GM23338 (cell line): ENCODE measurements around the gene LLGL2. TPM values are rescaled to one million over a fixed set of nuclear protein-coding genes. Genes with fewer than 3 reads are reported as not detected.

Source experiments
- ATAC-seq: fragments of 200-7000 bp; cut with Tn5 transposase; 3 replicates; pipeline ENCODE4 v1.9.1; 2020
- DNase-seq: peaks from one replicate; pipeline ENCODE4 v3.0.0-alpha.2; 2015; ENCODE audit warnings: low spot score
- H2AFZ ChIP-seq: fragments of 200-600 bp; sonication (generic); 2 replicates; pipeline ENCODE4 v1.8.0; 2016; ENCODE audit warnings: antibody characterized with exemption, mild to moderate bottlenecking, moderate library complexity
- H3F3A ChIP-seq: fragments of 200-600 bp; sonication (generic); replicated peaks from 2 replicates; pipeline ENCODE4 v1.8.0; 2017; ENCODE audit warnings: antibody characterized with exemption, mixed run types, low read depth
- H3K27ac ChIP-seq: fragments of 200-600 bp; sonication (generic); 2 replicates; pipeline ENCODE4 v1.6.1; 2016; ENCODE audit warnings: low read depth
- H3K27me3 ChIP-seq: fragments of 200-600 bp; sonication (generic); 2 replicates; pipeline ENCODE4 v1.8.0; 2016; ENCODE audit warnings: mild to moderate bottlenecking, mixed run types, moderate library complexity; ENCODE audit not compliant: insufficient read depth
- H3K36me3 ChIP-seq: fragments of 200-600 bp; sonication (generic); 2 replicates; pipeline ENCODE4 v1.8.0; 2016; ENCODE audit warnings: mild to moderate bottlenecking; ENCODE audit not compliant: insufficient read depth
- H3K4me1 ChIP-seq: fragments of 200-600 bp; sonication (generic); 2 replicates; pipeline ENCODE4 v1.8.0; 2016; ENCODE audit warnings: mild to moderate bottlenecking, moderate library complexity; ENCODE audit not compliant: insufficient read depth
- H3K4me2 ChIP-seq: fragments of 200-600 bp; sonication (generic); 2 replicates; pipeline ENCODE4 v1.7.1; 2017; ENCODE audit warnings: mixed run types
- H3K4me3 ChIP-seq: fragments of 200-600 bp; sonication (generic); 2 replicates; pipeline ENCODE4 v1.6.1; 2016; ENCODE audit warnings: mixed run types
- H3K79me2 ChIP-seq: fragments of 200-600 bp; sonication (generic); replicated peaks from 2 replicates; pipeline ENCODE4 v1.8.0; 2017; ENCODE audit warnings: mild to moderate bottlenecking; ENCODE audit not compliant: insufficient read depth
- H3K9me2 ChIP-seq: fragments of 200-600 bp; sonication (generic); 2 replicates; pipeline ENCODE4 v1.8.0; 2017; ENCODE audit not compliant: insufficient read depth
- H4K20me1 ChIP-seq: fragments of 200-600 bp; sonication (generic); replicated peaks from 2 replicates; pipeline ENCODE4 v1.8.0; 2017; ENCODE audit warnings: mild to moderate bottlenecking; ENCODE audit not compliant: insufficient read depth
- H3K27ac Mint-ChIP-seq: 2 replicates; pipeline ENCODE4 v1.8.0; 2020; ENCODE audit warnings: inconsistent platforms, mild to moderate bottlenecking, moderate library complexity, mixed read lengths
- H3K27me3 Mint-ChIP-seq: 3 replicates; pipeline ENCODE4 v1.8.0; 2022; ENCODE audit warnings: low read depth, mild to moderate bottlenecking, moderate library complexity, mixed read lengths, inconsistent platforms; ENCODE audit not compliant: insufficient read depth, poor library complexity
- H3K36me3 Mint-ChIP-seq: 3 replicates; pipeline ENCODE4 v1.8.0; 2021; ENCODE audit warnings: low read depth, mild to moderate bottlenecking, inconsistent platforms, moderate library complexity, mixed read lengths
- H3K4me1 Mint-ChIP-seq: 3 replicates; pipeline ENCODE4 v1.8.0; 2020; ENCODE audit warnings: mild to moderate bottlenecking, inconsistent platforms, mixed read lengths
- H3K4me3 Mint-ChIP-seq: 3 replicates; pipeline ENCODE4 v1.8.0; 2021; ENCODE audit warnings: moderate library complexity, mild to moderate bottlenecking, inconsistent platforms, mixed read lengths
- H3K9me3 Mint-ChIP-seq: 3 replicates; pipeline ENCODE4 v1.8.0; 2020; ENCODE audit warnings: moderate library complexity, mild to moderate bottlenecking, inconsistent platforms, mixed read lengths
- CREB1 ChIP-seq: fragments of 250-450 bp; sonication (Bioruptor Pico); IDR thresholded peaks from 2 replicates; pipeline ENCODE4 v1.5.0; 2020; ENCODE audit warnings: low read depth, mild to moderate bottlenecking, moderate library complexity
- CTCF ChIP-seq, 2 experiments: fragments of 200-600 bp in 1 of 2; sonication (generic) in 1 of 2; conservative IDR thresholded peaks; 2 replicates each; pipeline versions ENCODE4 v1.5.1 to v1.6.1; 2016 to 2017; ENCODE audit warnings: antibody characterized with exemption in 2 of 2, low read depth in 2 of 2, mild to moderate bottlenecking in 2 of 2, moderate library complexity in 1 of 2
- ETS1 ChIP-seq: IDR thresholded peaks from 2 replicates; pipeline ENCODE4 v1.6.1; 2016; ENCODE audit warnings: antibody characterized with exemption
- EZH2 ChIP-seq: fragments of 200-600 bp; sonication (generic); IDR thresholded peaks from one replicate; pipeline ENCODE4 v1.8.0; 2017; ENCODE audit warnings: antibody characterized with exemption, mild to moderate bottlenecking, low read depth; ENCODE audit not compliant: unreplicated experiment
- EZH2phosphoT487 ChIP-seq: fragments of 200-600 bp; sonication (generic); IDR thresholded peaks from one replicate; pipeline ENCODE4 v1.8.1; 2018; ENCODE audit warnings: antibody characterized with exemption; ENCODE audit not compliant: unreplicated experiment
- JUNB ChIP-seq: IDR thresholded peaks from one replicate; pipeline ENCODE4 v1.6.1; 2016; ENCODE audit warnings: antibody characterized with exemption; ENCODE audit not compliant: unreplicated experiment
- NANOG ChIP-seq: IDR thresholded peaks from 2 replicates; pipeline ENCODE4 v1.6.1; 2016; ENCODE audit warnings: antibody characterized with exemption, borderline replicate concordance
- POLR2AphosphoS5 ChIP-seq: IDR thresholded peaks from 2 replicates; pipeline ENCODE4 v1.6.1; 2016; ENCODE audit warnings: antibody characterized with exemption, low read depth
- REST ChIP-seq: IDR thresholded peaks from one replicate; pipeline ENCODE4 v1.6.1; 2018; ENCODE audit warnings: antibody characterized with exemption; ENCODE audit not compliant: unreplicated experiment
- STAT1 ChIP-seq: IDR thresholded peaks from one replicate; pipeline ENCODE4 v1.6.1; 2016; ENCODE audit warnings: antibody characterized with exemption; ENCODE audit not compliant: unreplicated experiment
- ZNF114 ChIP-seq: fragments of 250-450 bp; sonication (Bioruptor Pico); IDR thresholded peaks from 2 replicates; pipeline ENCODE4 v1.5.0; 2020; ENCODE audit warnings: mild to moderate bottlenecking, moderate library complexity
- ZNF331 ChIP-seq: fragments of 250-450 bp; sonication (Bioruptor Pico); IDR thresholded peaks from 2 replicates; pipeline ENCODE4 v1.5.0; 2020; ENCODE audit warnings: low read depth, mild to moderate bottlenecking, moderate library complexity
- polyA plus RNA-seq: library from polyadenylated mRNA; unstranded; fragments of >200 nt; fragmentation: Nextera tagmentation; extraction: Ambion mirVana; gene quantifications from 2 replicates; pipeline ENCODE4 v1.2.1, GENCODE V29; 2016
- total RNA-seq: library from RNA; depleted of rRNA; stranded (reverse); fragments of >200 nt; shearing (Covaris generic); gene quantifications from 2 replicates; pipeline ENCODE4 v1.2.3, GENCODE V29; 2014
- TF ChIP-seq, protein P1 (sequence below): fragments of 250-450 bp; sonication (Bioruptor Pico); IDR thresholded peaks from 2 replicates; pipeline ENCODE4 v1.5.0; 2020; ENCODE audit warnings: mild to moderate bottlenecking, moderate library complexity

The LLGL2 gene
- total and polyA plus RNA-seq, 2 experiments from 2014 or later, result 62.5 to 78.5 TPM

DNA sequence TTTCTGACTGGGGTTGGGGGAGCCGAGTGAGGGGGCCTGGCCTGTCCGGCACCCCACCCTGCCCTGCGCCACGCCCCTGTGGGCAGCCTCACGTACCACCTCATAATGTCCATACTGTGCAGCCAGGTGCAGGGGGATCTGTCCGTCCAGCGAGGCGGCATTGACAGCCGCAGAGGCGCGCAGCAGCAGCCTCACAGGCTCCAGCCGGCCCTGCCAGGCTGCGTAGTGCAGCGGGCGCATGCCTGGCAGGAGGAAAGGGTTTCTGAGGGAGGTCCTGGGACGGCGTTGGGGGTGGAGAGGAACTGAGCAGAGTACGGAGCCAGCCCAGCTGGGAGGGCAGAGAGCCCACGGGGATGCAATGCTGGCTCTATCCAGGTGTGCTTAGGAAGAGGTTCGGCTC is 18.6 kb upstream of the LLGL2 start:
- no peaks in the 10 kb centered on the region for H3K4me1 ChIP-seq
- no peaks in the 10 kb centered on the region; the same call in 2 of the 3 replicates for H3K4me1 Mint-ChIP-seq
- H3K79me2 ChIP-seq, result peaks cover 4% of the 10 kb centered on the region; the same call in 1 of the 2 replicates
- ATAC-seq, result no peak
- H3F3A ChIP-seq, result no peaks in the 10 kb centered on the region
- no peaks in the 10 kb centered on the region for H3K27me3 ChIP-seq
- no peaks in the 10 kb centered on the region for H3K9me2 ChIP-seq
- H3K36me3 Mint-ChIP-seq, result peaks cover 10% of the 10 kb centered on the region; the same call in 2 of the 3 replicates
- H3K36me3 ChIP-seq, result no peaks in the 10 kb centered on the region
- H2AFZ ChIP-seq, result no peak overlapping the region
- H3K27me3 Mint-ChIP-seq, result peaks cover 7% of the 10 kb centered on the region
- H3K4me2 ChIP-seq, result no peak overlapping the region
- no peak overlapping the region for H3K27ac ChIP-seq
- no peak for DNase-seq
- no peak overlapping the region for H3K27ac Mint-ChIP-seq
- no peaks in the 10 kb centered on the region for H4K20me1 ChIP-seq
- H3K9me3 Mint-ChIP-seq, result no peaks in the 10 kb centered on the region
- TF ChIP-seq, protein P1, sequence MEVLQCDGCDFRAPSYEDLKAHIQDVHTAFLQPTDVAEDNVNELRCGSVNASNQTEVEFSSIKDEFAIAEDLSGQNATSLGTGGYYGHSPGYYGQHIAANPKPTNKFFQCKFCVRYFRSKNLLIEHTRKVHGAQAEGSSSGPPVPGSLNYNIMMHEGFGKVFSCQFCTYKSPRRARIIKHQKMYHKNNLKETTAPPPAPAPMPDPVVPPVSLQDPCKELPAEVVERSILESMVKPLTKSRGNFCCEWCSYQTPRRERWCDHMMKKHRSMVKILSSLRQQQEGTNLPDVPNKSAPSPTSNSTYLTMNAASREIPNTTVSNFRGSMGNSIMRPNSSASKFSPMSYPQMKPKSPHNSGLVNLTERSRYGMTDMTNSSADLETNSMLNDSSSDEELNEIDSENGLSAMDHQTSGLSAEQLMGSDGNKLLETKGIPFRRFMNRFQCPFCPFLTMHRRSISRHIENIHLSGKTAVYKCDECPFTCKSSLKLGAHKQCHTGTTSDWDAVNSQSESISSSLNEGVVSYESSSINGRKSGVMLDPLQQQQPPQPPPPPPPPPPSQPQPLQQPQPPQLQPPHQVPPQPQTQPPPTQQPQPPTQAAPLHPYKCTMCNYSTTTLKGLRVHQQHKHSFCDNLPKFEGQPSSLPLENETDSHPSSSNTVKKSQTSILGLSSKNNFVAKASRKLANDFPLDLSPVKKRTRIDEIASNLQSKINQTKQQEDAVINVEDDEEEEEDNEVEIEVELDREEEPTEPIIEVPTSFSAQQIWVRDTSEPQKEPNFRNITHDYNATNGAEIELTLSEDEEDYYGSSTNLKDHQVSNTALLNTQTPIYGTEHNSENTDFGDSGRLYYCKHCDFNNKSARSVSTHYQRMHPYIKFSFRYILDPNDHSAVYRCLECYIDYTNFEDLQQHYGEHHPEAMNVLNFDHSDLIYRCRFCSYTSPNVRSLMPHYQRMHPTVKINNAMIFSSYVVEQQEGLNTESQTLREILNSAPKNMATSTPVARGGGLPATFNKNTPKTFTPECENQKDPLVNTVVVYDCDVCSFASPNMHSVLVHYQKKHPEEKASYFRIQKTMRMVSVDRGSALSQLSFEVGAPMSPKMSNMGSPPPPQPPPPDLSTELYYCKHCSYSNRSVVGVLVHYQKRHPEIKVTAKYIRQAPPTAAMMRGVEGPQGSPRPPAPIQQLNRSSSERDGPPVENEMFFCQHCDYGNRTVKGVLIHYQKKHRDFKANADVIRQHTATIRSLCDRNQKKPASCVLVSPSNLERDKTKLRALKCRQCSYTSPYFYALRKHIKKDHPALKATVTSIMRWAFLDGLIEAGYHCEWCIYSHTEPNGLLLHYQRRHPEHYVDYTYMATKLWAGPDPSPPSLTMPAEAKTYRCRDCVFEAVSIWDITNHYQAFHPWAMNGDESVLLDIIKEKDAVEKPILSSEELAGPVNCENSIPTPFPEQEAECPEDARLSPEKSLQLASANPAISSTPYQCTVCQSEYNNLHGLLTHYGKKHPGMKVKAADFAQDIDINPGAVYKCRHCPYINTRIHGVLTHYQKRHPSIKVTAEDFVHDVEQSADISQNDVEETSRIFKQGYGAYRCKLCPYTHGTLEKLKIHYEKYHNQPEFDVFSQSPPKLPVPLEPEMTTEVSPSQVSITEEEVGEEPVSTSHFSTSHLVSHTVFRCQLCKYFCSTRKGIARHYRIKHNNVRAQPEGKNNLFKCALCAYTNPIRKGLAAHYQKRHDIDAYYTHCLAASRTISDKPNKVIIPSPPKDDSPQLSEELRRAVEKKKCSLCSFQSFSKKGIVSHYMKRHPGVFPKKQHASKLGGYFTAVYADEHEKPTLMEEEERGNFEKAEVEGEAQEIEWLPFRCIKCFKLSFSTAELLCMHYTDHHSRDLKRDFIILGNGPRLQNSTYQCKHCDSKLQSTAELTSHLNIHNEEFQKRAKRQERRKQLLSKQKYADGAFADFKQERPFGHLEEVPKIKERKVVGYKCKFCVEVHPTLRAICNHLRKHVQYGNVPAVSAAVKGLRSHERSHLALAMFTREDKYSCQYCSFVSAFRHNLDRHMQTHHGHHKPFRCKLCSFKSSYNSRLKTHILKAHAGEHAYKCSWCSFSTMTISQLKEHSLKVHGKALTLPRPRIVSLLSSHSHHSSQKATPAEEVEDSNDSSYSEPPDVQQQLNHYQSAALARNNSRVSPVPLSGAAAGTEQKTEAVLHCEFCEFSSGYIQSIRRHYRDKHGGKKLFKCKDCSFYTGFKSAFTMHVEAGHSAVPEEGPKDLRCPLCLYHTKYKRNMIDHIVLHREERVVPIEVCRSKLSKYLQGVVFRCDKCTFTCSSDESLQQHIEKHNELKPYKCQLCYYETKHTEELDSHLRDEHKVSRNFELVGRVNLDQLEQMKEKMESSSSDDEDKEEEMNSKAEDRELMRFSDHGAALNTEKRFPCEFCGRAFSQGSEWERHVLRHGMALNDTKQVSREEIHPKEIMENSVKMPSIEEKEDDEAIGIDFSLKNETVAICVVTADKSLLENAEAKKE (CRISPR knock-in tag), result no peak
- TF ChIP-seq NANOG, result no peak
- TF ChIP-seq CTCF (conservative IDR thresholded peaks at IDR 0.05; ENCODE audit: low read depth in 2 of 2), result no peak
- no peak for TF ChIP-seq EZH2
- TF ChIP-seq REST, result no peak
- TF ChIP-seq CREB1 (CRISPR knock-in tag), result no peak
- TF ChIP-seq ZNF114, result no peak
- no peak for TF ChIP-seq ZNF331
- TF ChIP-seq STAT1, result no peak
- TF ChIP-seq EZH2phosphoT487, result no peak
- no peak for TF ChIP-seq JUNB
- no peak for TF ChIP-seq ETS1
- no peak for TF ChIP-seq POLR2AphosphoS5
- H3K4me3 Mint-ChIP-seq, result no peak overlapping the region
- H3K4me3 ChIP-seq, result no peak overlapping the region
